Kidney (tissue), 14 donors: ENCODE results near the gene CTRB1. TPM values are rescaled to one million over a fixed set of nuclear protein-coding genes. Genes with fewer than 3 reads are reported as not detected.

Experiments
- DNase-seq, 5 donors: peaks; one replicate each; pipeline ENCODE4 v3.0.0-alpha.2; 2013 to 2020
- FAIRE-seq: peaks from 2 replicates; lab custom pipeline; 2012; peaks lifted over from hg19 to GRCh38; lab: Jason Lieb, UNC
- H3K27ac ChIP-seq, 2 donors: one replicate each; pipeline ENCODE4 v1.7.0; 2013; ENCODE audit warnings: low read depth in 2 of 2, low read length in 2 of 2, inconsistent platforms in 1 of 2
- H3K27me3 ChIP-seq: one replicate; pipeline ENCODE4 v1.7.1; 2013; ENCODE audit warnings: low read length, inconsistent platforms; ENCODE audit not compliant: control insufficient read depth, insufficient read depth
- H3K36me3 ChIP-seq, 3 donors: one replicate each; pipeline versions ENCODE4 v1.7.0 to v1.7.1; 2013; ENCODE audit warnings: low read length in 3 of 3, control low read depth in 1 of 3, inconsistent platforms in 1 of 3; ENCODE audit not compliant: insufficient read depth in 3 of 3, control insufficient read depth in 2 of 3
- H3K4me1 ChIP-seq, 3 donors: one replicate each; pipeline versions ENCODE4 v1.7.0 to v1.7.1; 2013; ENCODE audit warnings: low read length in 3 of 3, inconsistent platforms in 1 of 3, low read depth in 1 of 3; ENCODE audit not compliant: control insufficient read depth in 2 of 3, insufficient read depth in 2 of 3
- H3K4me3 ChIP-seq, 3 donors: one replicate each; pipeline versions ENCODE4 v1.7.0 to v1.8.1; 2013; ENCODE audit warnings: low read length in 3 of 3, control low read depth in 1 of 3, inconsistent platforms in 1 of 3
- H3K9ac ChIP-seq, 3 donors: one replicate each; pipeline versions ENCODE4 v1.7.0 to v1.7.1; 2013; ENCODE audit warnings: low read length in 3 of 3, control low read depth in 1 of 3, inconsistent platforms in 1 of 3
- H3K9me3 ChIP-seq, 3 donors: one replicate each; pipeline versions ENCODE4 v1.7.0 to v1.7.1; 2013; ENCODE audit warnings: low read length in 3 of 3, control low read depth in 1 of 3, inconsistent platforms in 1 of 3; ENCODE audit not compliant: control insufficient read depth in 2 of 3, insufficient read depth in 1 of 3
- CTCF ChIP-seq: IDR thresholded peaks from 3 replicates; pipeline ENCODE4 v1.5.1; 2012; ENCODE audit warnings: mild to moderate bottlenecking, moderate library complexity, borderline replicate concordance; ENCODE audit not compliant: insufficient read depth; ENCODE audit errors: extremely low read depth
- intact Hi-C: fragments of 100-400 bp; cut with DNase I; formaldehyde crosslinking; loops from one replicate; pipeline ENCODE4 v1.11.1; 2022
- polyA plus RNA-seq: library from polyadenylated mRNA; stranded (reverse); fragments of 350-450 nt; fragmentation: Illumina TruSeq; extraction: RNeasy Lipid Tissue Mini Kit (QIAGEN cat#74804); gene quantifications from one replicate; pipeline ENCODE4 v1.2.3, GENCODE V29; 2014; ENCODE audit warnings: low read depth, low replicate concordance; ENCODE audit not compliant: insufficient read depth
- total RNA-seq: library from RNA; stranded (reverse); fragmentation: NEBNext Ultra II Directional; extraction: Animal tissue kit (Norgen Biotek cat#: 25700); gene quantifications from one replicate; pipeline ENCODE4 v1.2.1, GENCODE V29; 2021
- donor health status: control.
- donor health status: control.
- donor health status: control.
- donor health status: control.
- donor health status: control.
- donor health status: DM: yes; HTN: yes; CAD: no.
- donor health status: Normal renal cell carcinoma (clear cell type).

The CTRB1 gene
- total and polyA plus RNA-seq, 2 donors from 2014 or later = not detected

- Histone ChIP-seq H3K9me3 (no peaks in the 10 kb centered on the region), H3K36me3 (peaks cover 0 to 28% (median 9%) of the 10 kb centered on the region in 3 donors), H3K27me3 (no peaks in the 10 kb centered on the region), H3K4me3 (no peak overlapping the region), H3K27ac (no peak overlapping the region), H3K9ac (no peak overlapping the region), H3K4me1 (peaks cover 0 to 14% (median 13%) of the 10 kb centered on the region in 3 donors)
- no peak for TF ChIP-seq CTCF
- FAIRE-seq (no peak), DNase-seq (peak in 1 of 5 donors; percentile 78)
- intact Hi-C loops = loop anchor here (5.0 kb wide), 1 partner anchor 158 kb away; no protein-coding TSS in a partner anchor
These were observed 10.6 kb downstream of the CTRB1 start for GRCh38 chr16:75229172-75230031.

- no peak overlapping the region for H3K9ac ChIP-seq
- no peak for FAIRE-seq
- intact Hi-C loops = loop anchor here (5.0 kb wide), 1 partner anchor 157 kb away; no protein-coding TSS in a partner anchor
These were observed 11.8 kb downstream of the CTRB1 start for GRCh38 chr16:75230471-75231110.

DNA sequence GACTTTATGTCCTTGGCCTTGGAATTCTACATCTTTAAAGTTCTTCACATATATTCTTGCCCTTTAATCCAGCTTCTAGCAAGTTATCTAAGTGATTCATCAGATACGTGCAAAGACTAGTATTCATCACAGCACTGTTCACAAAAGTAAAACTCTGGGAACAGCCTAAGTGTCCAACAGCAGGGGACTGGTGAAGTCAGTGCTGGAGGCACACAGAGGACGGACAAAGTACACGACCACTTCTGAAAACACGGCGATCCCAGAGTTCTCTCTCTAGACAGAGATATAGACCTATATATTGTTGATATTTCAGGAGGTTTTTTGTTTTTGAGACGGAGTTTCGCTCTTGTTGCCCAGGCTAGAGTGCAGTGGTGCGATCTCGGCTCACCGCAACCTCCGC is 12.8 kb downstream of the CTRB1 start:
- no peaks in the 10 kb centered on the region for H3K27me3 ChIP-seq
- no peak overlapping the region for H3K27ac ChIP-seq
- FAIRE-seq (no peak), DNase-seq (peak in 1 of 5 donors; percentile 17)
- TF ChIP-seq CTCF = no peak
- H3K9me3 ChIP-seq = no peaks in the 10 kb centered on the region
- peaks cover 0 to 44% (median 13%) of the 10 kb centered on the region in 3 donors for H3K36me3 ChIP-seq
- H3K4me1 ChIP-seq = peaks cover 0 to 17% (median 14%) of the 10 kb centered on the region in 3 donors
- H3K4me3 ChIP-seq = no peak overlapping the region
- H3K9ac ChIP-seq = no peak overlapping the region
- intact Hi-C loops = loop anchor here (5.0 kb wide), 1 partner anchor 156 kb away; no protein-coding TSS in a partner anchor

More at GRCh38 chr16:75230471-75231110, 11.8 kb downstream of the CTRB1 start:
- peaks cover 0 to 17% (median 14%) of the 10 kb centered on the region in 3 donors for H3K4me1 ChIP-seq
- H3K36me3 ChIP-seq = peaks cover 0 to 36% (median 9%) of the 10 kb centered on the region in 3 donors
- TF ChIP-seq CTCF = no peak
- H3K4me3 ChIP-seq = no peak overlapping the region
- H3K27me3 ChIP-seq = no peaks in the 10 kb centered on the region
- DNase-seq = peak in 1 of 5 donors; percentile 18
- no peak overlapping the region for H3K27ac ChIP-seq
- H3K9me3 ChIP-seq = no peaks in the 10 kb centered on the region
